Astrocyte (in vitro differentiated cells and primary cell): Measurements from ENCODE around the gene ANKS3.

Experiments
- CTCF ChIP-seq: IDR thresholded peaks from 2 replicates; pipeline ENCODE4 v1.5.1; 2011; ENCODE audit warnings: low read depth, mild to moderate bottlenecking, inconsistent platforms, low read length, moderate library complexity; ENCODE audit not compliant: insufficient read depth
- EZH2 ChIP-seq: IDR thresholded peaks from 2 replicates; pipeline ENCODE4 v1.6.1; 2012; ENCODE audit warnings: mild to moderate bottlenecking, low read length, inconsistent platforms; ENCODE audit not compliant: insufficient read depth

GRCh38 chr16:4702466-4702808 is 31.6 kb downstream of the ANKS3 start:
- TF ChIP-seq EZH2 = no peak
- TF ChIP-seq CTCF = no peak
